ENCODE data around the gene CCDC136.

Gene CCDC136

DNA sequence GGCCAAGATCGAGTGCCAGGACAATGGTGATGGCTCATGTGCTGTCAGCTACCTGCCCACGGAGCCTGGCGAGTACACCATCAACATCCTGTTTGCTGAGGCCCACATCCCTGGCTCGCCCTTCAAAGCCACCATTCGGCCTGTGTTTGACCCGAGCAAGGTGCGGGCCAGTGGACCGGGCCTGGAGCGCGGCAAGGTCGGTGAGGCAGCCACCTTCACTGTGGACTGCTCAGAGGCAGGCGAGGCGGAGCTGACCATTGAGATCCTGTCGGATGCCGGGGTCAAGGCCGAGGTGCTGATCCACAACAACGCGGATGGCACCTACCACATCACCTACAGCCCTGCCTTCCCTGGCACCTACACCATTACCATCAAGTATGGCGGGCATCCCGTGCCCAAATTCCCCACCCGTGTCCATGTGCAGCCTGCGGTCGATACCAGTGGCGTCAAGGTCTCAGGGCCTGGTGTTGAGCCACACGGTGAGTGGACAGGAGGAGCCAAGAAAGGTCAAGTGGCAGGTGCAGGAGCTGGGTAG is 53.1 kb downstream of the CCDC136 start:
- no peak for DNase-seq (ENCODE audit: low spot score)

DNA sequence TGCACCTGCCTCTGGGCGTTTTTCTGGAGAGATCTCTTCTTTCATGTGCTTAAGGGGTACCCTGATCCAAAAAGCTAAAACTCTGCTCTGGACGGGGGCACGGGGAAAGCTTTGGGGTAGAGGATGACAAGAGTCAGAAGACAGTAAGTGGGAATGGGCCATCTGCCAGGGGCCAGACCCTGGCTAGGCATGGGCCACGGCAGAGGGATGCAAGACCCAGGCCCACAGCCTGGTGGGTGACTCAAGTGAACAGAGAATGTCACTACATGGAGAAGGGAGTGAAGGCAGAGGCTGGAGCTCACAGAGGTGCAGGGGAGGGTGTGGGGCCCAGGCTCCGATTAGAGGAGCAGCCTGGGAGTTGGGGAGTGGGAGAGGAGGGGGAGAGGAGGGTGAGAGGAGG is 53.7 kb downstream of the CCDC136 start:
- DNase-seq (ENCODE audit: low spot score), result no peak

DNA sequence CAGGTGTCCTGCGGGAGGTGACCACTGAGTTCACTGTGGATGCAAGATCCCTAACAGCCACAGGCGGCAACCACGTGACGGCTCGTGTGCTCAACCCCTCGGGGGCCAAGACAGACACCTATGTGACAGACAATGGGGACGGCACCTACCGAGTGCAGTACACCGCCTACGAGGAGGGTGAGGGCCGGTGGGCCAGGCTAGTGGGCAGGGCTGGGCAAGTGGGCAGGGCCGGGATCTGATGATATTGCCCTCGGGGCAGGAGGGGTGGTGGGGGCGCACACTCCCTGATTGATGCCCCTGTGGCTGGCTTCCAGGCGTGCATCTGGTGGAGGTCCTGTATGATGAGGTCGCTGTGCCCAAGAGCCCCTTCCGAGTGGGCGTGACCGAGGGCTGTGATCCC is 54.2 kb downstream of the CCDC136 start:
- DNase-seq (ENCODE audit: low spot score), result no peak

DNA sequence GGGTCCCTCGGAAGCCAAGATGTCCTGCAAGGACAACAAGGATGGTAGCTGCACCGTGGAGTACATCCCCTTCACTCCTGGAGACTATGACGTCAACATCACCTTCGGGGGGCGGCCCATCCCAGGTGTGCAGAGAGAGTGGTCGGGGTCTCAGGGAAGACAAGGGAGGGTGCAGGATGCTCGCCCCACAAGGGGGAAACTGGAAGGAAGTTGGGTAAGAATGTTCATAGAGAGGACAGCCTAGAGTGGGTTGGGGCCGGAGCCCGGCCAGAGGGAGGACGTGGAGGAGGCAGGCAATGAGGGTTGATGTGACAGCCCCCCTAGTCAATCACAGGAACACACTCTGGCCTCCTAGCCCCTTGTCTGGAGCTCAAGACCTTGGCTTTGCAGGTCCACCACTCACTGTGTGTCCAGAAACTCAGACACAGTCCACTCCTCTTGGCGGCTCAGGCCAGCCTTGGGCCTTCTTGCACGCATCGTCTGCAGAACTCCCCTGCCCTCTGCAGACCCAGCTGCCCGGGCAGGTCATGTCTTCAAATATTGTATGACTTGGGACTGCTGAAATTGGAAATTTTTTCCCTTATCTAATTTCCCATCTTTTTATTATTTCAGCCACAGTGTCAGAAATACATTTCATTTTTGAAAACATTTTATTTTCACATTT is 55.1 kb downstream of the CCDC136 start:
- DNase-seq (ENCODE audit: low spot score), result no peak

DNA sequence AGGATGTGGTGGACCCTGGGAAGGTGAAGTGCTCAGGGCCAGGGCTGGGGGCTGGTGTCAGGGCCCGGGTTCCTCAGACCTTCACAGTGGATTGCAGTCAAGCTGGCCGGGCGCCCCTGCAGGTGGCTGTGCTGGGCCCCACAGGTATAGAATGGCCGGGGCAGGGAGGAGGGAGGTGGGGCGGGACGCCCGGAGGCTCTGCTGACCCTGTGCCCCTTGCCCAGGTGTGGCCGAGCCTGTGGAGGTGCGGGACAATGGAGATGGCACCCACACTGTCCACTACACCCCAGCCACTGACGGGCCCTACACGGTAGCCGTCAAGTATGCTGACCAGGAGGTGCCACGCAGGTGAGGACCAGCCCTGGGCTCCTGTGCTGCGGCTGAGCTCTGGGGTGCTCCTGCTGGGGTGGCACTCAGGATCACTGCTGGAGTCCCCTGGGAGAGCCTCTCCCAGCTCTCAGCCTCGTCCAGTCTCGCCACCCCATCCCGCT is 56.0 kb downstream of the CCDC136 start:
- DNase-seq (ENCODE audit: low spot score), result no peak

DNA sequence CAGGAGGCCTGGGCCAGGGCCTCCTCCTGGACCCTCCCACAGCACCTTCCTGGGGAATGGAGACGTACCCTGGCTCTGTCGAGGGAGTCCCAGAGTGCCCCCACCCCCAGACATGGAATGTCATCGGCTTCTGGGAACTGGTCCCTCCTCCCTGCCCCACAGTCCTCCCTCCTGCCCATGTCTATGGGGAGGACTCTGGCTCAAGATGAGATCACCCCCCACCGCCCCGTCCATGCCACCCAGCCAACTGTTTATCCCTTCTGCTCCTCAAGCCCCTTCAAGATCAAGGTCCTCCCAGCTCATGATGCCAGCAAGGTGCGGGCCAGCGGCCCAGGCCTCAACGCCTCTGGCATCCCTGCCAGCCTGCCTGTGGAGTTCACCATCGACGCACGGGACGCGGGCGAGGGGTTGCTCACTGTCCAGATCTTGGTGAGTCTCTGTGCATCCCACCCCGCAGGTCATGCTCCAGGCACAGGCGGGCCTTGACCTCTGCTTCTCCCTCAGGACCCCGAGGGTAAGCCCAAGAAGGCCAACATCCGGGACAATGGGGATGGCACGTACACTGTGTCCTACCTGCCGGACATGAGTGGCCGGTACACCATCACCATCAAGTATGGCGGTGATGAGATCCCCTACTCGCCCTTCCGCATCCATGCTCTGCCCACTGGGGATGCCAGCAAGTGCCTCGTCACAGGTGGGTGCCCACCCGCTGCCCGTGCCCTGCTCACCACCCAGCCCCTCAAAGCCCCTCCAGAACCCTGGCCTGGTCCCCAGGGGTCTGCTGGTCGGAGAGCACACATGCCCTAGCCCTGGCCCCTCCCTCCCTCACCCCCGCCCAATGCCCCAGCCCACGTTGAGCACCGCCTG is 56.8 kb downstream of the CCDC136 start:
- no peak for DNase-seq (ENCODE audit: low spot score)

DNA sequence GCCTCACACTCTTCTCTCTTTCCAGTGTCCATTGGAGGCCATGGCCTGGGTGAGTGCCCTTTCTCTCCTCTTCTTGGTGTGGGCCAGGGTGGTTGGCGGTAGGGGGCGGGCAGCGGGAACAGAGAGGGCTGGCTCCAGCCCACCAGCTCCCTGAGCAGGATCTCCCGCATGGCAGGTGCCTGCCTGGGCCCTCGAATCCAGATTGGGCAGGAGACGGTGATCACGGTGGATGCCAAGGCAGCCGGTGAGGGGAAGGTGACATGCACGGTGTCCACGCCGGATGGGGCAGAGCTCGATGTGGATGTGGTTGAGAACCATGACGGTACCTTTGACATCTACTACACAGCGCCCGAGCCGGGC is 57.4 kb downstream of the CCDC136 start:
- DNase-seq (ENCODE audit: low spot score), result no peak

DNA sequence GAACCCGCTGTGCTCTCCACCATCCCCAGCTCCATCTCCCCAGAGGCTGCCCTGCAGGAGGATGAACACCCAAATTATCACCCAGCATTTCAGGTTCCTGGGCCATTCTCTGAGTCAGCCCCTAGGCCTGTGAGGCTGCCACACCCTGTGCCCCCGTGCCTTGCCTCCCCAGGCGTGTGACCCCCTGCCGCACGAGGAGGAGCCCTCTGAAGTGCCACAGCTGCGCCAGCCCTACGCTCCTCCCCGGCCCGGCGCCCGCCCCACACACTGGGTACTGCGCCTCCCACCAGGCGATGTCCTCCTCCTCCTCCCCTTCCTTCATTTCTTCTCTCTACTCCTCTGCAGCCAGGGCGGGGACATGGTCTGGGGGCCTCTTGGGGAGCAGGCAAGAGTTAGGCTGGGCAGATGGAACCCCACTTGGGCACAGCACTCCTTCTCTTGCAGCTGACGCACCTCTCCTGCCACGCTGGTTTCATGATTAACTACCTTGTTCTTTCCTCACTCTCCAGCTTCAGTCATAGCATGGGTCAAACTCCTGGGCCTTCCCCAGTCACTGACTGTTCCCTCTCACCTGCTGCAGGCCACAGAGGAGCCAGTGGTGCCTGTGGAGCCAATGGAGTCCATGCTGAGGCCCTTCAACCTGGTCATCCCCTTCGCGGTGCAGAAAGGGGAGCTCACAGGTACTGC is 58.2 kb downstream of the CCDC136 start:
- no peak for DNase-seq (ENCODE audit: low spot score)

DNA sequence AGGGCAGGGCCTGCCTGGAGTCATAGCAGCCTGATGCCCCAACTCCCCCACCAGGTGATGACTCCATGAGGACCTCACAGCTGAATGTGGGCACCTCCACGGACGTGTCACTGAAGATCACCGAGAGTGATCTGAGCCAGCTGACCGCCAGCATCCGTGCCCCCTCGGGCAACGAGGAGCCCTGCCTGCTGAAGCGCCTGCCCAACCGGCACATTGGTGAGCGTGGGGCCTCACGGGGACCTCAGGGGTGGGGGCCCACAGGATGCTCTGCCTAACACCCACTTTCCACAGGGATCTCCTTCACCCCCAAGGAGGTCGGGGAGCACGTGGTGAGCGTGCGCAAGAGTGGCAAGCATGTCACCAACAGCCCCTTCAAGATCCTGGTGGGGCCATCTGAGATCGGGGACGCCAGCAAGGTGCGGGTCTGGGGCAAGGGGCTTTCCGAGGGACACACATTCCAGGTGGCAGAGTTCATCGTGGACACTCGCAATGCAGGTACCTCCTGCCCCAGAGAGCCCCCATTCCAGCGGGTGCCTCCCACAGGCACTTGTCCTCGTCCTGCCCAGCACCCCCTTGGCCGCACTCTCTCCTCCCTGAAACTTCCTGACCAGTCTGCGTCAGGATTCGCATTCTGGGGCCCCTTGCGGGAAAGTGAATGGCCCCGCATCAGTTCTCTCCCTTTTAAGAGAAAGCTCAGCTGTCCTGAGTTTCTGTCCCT is 60.9 kb downstream of the CCDC136 start:
- no peak for DNase-seq (ENCODE audit: low spot score)

DNA sequence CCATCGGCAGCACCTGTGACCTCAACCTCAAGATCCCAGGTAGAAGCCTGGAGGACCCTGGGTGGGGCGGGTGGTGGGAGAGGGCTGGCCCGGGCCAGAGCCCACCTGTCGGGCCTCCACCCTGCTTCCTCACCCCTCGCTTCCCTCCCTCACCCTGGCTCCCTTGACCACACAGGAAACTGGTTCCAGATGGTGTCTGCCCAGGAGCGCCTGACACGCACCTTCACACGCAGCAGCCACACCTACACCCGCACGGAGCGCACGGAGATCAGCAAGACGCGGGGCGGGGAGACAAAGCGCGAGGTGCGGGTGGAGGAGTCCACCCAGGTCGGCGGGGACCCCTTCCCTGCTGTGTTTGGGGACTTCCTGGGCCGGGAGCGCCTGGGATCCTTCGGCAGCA is 62.0 kb downstream of the CCDC136 start:
- no peak for DNase-seq (ENCODE audit: low spot score)

DNA sequence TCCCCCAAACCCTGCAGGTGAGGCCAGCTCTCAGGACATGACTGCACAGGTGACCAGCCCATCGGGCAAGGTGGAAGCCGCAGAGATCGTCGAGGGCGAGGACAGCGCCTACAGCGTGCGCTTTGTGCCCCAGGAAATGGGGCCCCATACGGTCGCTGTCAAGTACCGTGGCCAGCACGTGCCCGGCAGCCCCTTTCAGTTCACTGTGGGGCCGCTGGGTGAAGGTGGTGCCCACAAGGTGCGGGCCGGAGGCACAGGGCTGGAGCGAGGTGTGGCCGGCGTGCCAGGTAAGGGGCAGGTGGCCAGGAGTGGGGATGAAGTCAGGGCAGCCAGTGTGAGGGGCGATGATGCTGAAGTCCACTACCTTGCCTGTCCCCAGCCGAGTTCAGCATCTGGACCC is 62.6 kb downstream of the CCDC136 start:
- DNase-seq (ENCODE audit: low spot score), result no peak

DNA sequence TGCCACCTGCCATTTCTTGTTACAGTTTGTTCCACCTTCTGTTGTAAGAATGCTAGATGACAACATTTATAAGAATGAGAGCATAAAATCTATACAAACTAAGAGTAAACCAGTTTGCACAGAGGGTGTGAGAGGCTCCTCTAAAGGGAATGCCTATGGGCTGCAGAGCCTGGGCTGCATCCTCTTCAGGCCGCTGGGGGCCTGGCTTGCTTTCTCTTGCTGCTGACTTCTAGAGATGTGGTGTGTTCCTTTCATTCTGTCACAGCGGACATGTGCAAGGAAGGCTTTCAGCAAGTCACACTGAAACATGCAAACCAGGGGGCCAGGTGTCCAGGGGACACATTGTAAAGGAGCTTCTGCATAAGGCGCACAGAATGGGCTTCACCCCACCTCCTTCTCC is 63.8 kb downstream of the CCDC136 start:
- no peak for DNase-seq (ENCODE audit: low spot score)

DNA sequence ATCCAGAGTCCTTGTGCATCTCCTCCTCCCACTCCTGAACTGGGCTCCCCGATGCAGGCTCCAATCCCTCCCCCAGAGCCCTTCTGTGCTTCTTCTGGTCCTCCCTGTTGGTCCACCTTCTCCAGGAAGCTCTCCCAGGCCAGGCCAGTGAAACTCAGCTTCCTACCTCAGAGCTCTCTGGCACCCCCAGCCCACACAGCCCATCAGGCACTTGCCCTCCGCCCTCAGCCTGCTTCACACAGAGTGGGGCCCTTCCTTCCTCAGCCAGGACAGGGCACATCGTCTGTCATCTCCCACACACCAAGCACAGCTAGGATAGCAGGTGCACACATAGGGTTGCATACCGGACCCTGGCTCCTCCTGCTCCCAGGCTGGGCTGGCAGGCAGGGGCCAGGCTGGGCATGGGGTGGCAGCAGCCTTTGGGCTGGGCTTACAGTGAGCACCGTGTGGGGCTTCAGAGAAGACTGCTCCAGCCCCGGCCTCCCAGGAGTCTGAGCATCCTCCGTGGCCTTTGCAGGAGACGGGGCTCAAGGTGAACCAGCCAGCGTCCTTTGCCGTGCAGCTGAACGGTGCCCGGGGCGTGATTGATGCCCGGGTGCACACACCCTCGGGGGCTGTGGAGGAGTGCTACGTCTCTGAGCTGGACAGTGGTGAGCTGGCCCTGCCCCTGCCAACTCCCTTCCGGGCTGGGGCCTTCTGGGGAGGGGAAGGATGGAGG is 64.4 kb downstream of the CCDC136 start:
- no peak for DNase-seq (ENCODE audit: low spot score)

DNA sequence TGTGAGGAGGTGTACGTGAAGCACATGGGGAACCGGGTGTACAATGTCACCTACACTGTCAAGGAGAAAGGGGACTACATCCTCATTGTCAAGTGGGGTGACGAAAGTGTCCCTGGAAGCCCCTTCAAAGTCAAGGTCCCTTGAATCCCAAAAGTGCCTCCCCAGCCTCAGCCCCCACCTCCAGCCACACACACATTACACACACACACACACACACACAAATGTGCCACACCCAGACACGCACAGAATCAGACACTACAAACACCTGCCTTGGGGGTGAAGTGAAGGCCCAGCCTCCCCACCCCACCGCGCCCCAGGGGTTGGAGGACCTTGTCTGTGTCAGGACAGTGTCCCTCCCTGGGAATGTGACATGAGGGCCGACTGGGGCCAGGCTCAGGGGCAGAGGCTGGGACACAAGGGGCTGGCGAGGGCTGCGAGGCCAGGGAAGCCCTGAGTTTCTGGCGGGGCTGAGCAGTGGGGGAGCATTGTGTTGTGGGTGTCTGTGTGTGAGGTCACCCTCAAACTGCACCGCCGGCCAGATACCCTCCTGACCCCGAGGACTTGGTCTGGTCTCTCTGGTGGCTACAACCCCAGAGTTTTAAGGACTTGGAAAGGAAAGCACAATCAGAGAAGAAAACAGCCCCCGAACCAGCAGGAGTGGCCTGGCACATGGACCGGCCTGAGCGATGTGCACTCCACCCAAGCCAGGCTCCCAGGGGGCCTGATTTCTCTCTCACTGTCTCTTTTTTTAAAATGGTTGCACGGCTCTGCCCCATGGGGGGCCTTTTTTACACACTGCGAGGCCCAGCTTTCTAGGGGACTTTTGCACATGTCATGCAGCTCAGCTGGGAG is 66.8 kb downstream of the CCDC136 start:
- no peak for DNase-seq (ENCODE audit: low spot score)

DNA sequence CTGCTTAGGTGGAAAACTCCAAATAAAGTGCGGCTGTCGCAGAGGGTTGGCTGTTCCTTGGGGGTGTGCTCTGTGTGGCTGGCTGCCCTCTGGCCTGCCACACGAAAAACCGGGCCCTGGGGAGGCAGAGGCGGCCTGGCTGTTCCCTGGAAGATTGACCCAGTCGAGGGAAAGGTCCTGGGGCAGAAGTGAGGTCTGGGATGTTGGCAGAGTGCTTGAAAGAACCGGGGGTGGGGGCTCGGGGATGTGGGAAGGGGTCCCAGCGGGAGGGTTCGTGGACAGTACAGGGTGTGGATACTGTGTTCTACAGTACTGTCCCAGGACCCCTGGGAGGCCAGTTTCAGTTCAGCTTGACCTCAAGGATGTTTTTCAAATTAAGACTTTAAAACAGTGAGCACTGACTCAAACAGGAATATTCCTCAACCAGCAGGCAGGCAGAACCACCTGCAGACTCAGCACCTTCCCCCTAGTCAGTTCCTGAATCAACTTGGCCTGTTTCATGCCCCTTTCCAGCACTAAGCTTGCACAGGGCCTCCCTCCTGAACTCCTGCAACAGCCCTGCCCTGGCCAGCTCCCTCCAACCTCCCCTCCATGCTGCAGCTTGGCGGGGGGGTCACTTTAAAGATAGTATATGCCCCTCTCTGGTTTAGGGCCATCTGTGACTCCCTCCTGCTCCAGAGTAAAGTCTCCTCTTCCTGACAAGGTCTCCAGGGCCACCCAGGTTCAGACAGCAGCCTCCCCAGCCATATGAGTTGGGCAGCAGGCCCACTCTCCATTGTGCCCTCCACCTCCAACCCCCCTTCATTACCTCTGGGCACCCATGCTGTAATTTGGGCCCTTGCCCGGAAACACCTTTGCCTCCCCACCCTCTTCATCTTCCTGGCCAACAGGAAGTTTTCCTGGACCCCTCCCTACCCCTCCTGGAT is 67.7 kb downstream of the CCDC136 start:
- no peak for DNase-seq (ENCODE audit: low spot score)

DNA sequence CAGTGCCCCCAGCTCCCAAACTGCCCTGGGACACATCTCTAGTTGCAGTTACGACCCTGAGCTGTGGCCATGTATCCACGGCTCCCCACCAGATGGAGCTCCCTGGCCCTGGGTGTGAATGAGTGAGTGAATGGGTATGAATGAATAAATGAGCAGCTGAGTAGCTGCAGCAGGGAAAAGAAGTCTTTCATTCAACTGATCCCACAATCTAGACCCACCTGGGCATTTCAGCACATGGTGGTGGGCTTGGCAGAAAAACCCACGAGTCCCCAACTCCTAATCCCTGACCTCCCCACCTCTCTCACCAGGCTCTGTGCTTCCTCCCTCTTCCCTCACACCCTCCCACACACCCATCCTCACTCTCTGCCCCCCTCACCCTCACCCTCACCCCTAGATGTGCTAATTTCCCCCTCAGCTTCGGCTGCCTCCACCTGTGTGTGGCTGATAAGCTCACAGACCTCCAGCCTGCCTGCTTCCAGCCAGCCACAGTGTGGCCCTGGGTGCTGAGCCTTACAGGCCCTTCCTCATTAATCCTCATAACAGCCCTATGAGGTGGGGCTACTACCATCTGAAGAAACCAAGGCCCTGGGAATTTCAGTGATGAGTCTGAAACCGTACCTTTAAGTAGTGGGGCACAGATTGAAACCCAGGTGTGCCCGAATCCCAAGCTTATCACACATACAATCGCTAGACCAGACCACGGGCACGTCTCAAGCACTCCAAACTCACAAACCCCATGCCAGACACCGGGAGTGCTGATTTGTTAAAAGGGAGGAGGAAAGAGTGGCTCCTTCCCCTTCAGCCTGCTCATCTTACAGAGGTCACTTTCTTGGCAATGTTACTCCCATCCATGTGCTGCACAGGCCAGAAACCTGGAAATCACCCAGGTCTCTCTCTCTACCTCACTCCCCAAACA is 68.6 kb downstream of the CCDC136 start:
- peak; percentile 61 for DNase-seq (ENCODE audit: low spot score)

DNA sequence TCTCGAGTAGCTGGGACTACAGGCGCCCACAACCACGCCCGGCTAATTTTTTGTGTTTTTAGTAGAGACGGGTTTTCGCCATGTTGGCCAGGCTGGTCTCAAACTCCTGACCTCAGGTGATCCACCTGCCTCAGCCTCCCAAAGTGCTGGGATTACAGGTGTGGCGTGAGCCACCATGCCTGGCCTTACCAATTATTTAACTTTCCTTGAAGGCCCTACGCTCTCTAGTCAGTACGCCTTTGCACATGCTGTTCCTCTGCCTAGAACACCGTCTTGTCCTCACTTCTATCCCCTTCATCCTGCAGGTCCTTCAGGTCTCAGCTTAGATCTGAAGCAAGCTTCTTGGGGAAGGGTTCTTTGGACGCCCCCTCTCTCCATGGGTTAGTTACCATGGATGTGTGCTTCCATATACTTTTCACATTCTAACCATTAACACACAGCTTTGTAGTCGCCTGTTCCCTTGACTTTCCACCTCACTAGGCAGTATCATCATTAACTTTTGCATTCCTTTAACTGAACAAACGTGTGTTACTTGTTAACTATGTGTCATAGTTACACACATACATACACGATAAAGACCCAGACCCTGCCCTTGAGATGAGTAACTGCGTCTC is 70.3 kb downstream of the CCDC136 start:
- no peak for DNase-seq (ENCODE audit: low spot score)
